VCaP (cell line): ENCODE results near the gene MRPL20.

ENCODE experiments used
- H3K27ac ChIP-seq: fragments of 450-650 bp; 2 replicates; pipeline ENCODE4 v1.5.1; 2017
- TF ChIP-seq, protein P1 (sequence below): fragments of 450-650 bp; conservative IDR thresholded peaks from 2 replicates; pipeline ENCODE4 v1.5.1; 2017; ENCODE audit warnings: mild to moderate bottlenecking, moderate library complexity

MRPL20 gene

DNA sequence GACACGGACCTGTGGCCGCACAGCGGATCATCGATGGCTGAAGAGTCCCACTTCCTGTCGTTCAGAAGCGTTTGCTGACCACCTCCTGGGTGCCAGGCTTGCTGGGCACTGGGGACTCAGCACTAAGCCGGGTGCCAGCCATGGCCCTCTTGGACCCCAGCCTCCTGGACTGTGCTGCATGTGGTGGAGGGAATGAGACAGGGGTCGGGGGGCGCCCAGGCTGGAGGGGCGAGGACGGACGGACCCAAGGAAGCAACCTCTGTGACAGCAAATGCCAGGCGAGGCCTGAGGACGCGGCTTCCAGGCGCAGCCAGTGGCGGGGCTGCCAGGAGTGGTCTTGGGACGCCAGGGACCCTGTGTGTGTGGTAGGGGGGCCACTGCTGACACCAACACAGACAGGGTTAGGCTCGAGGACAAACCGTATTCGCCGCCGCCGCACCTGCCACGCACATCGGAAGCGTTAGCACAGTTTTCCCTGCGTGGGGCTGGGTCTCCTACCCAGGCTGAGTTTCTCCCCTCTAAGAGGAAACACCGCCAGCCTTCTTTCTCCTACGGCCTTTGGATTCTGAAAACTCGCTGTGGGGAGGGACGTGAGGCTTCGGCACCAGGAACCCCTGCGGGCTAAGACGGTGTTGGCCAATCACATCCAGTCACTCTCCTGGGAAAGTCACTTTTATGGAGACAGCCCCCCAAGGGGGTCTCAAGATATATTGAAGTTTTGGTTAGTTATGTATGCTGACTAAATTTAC is 45.7 kb downstream of the MRPL20 start:
- TF ChIP-seq, protein P1, sequence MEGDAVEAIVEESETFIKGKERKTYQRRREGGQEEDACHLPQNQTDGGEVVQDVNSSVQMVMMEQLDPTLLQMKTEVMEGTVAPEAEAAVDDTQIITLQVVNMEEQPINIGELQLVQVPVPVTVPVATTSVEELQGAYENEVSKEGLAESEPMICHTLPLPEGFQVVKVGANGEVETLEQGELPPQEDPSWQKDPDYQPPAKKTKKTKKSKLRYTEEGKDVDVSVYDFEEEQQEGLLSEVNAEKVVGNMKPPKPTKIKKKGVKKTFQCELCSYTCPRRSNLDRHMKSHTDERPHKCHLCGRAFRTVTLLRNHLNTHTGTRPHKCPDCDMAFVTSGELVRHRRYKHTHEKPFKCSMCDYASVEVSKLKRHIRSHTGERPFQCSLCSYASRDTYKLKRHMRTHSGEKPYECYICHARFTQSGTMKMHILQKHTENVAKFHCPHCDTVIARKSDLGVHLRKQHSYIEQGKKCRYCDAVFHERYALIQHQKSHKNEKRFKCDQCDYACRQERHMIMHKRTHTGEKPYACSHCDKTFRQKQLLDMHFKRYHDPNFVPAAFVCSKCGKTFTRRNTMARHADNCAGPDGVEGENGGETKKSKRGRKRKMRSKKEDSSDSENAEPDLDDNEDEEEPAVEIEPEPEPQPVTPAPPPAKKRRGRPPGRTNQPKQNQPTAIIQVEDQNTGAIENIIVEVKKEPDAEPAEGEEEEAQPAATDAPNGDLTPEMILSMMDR: no peak
- no peak overlapping the region for H3K27ac ChIP-seq

DNA sequence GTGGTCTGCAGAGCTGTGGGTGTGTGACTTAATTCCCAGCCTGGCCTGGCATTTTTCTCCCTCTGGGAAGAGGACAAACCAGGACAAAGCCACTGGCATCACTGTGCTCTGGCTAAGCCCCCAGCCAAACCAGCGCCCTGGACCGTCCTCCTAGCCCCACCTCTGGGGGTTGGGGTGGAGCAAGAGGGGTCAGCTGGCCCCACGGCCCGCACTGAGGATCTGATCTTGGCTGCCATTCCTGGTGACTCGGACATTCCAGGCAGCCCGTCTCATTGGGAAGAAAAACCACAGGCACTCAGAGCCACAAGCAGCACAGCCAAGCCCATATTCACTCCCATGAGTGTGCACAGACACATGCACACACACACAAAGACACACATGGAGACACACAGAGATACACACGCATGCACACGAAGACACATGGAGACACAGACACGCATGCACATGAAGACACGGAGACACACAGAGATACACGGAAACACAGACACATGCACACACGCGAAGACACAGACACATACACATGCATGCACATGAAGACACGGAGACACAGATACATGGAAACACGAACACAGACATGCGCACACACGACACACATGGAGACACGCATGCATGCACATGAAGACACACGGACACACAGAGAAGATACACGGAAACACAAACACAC is 46.5 kb downstream of the MRPL20 start:
- TF ChIP-seq, protein P1: no peak
- no peak overlapping the region for H3K27ac ChIP-seq

DNA sequence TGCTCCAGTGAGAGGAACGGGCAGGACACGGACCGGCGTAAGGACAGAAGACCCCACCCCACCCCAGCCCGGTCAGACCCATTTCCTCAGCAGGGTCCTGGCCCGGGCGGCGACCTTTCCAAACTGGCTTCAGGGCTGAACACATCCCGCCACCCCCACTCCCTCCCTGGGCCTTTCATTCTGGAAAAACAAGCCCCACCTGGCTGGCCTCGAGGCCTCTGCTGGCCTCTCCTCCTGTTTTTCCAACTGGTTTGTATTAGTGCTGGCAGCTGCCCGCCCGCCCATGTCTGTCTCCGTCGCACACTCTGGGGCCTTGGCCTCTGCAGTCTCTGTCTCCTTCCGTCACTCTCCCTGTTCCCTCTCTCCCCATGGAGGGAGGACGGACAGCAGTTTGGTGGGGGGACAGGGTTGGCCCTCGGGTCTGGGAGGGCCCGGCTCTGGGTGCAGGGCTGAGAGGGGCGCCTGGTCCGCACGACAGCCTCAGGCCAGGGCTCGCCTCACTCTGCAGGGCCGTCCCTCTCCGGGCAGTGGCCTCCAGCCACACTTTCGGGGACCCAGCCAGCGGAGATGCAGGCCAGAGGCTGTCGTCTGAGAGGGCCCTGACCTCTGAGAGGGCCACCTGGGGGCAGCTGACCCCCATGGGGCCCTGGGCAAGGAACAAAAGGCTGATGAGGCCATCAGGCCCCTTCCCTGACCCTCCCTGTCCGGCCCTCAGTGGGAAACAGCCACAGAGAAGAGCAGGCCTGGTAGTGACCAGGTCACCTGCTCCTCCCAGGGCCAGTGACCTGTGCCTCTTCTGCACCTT is 47.2 kb downstream of the MRPL20 start:
- H3K27ac ChIP-seq: no peak overlapping the region
- TF ChIP-seq, protein P1: no peak

DNA sequence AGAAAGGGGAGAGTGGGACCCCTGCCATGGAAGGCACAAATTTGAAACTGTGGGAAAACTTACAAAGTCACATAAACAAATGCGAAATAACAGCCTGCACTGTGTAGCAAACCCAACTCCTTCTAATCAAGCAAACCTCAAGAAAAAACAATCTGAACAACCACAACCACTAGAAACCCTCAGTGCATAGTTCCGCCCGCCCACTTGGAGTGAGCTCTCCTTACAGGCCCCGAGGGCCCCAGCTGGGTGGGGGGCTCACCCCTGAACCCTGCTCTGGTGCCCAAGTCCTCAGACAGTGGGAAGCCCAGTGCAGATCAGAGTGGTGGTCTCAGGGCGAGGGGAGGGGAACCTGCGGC is 47.8 kb downstream of the MRPL20 start:
- no peak overlapping the region for H3K27ac ChIP-seq
- TF ChIP-seq, protein P1: no peak

DNA sequence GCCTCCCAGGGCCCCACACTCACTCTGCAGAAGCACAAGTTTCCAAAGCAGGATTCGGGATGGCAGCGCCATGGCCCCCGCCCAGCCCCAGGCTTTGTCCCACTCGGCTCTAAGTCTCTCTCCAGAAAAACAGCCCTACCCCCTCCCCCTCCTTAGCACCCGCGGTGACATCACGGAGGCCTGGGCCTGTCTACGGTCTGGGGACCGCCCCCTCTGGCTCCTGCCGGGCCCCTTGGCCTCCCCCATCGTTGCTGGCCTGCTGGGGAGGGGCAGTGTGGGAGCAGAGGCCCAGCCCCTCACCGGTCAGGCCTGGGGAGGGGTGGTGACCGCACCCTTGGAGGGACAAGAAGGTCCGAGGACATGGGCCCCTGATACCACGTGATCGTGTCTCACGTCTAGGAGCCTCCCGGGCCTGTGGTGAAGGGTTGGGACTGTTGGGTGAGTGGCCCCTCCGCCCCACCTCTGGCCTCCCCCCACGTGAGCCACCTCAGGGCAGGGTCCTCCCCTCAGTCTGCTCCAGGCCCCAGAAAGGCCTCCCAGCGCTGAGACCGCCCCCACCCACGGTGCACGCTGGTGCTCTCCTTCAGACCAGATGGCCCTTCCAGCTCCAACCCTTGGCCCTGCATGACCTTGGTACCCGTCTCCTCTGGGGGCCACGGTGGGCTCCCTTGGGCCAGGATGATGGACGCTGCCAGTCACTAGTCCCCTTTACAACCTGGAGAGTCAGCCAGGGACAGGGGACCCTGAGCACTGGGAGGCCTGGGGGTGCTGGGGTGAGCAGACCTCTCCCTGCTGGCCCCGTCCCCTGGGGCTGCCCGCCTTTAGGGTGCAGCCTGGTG is 48.4 kb downstream of the MRPL20 start, which contains the start of gene MXRA8:
TSS of gene MXRA8 (minus strand) at position 123 of the 839 bp plus-strand sequence. CDS start at position 72, 51 bp downstream.
- TF ChIP-seq, protein P1: no peak
- H3K27ac ChIP-seq: no peak within 1 kb of the TSS

DNA sequence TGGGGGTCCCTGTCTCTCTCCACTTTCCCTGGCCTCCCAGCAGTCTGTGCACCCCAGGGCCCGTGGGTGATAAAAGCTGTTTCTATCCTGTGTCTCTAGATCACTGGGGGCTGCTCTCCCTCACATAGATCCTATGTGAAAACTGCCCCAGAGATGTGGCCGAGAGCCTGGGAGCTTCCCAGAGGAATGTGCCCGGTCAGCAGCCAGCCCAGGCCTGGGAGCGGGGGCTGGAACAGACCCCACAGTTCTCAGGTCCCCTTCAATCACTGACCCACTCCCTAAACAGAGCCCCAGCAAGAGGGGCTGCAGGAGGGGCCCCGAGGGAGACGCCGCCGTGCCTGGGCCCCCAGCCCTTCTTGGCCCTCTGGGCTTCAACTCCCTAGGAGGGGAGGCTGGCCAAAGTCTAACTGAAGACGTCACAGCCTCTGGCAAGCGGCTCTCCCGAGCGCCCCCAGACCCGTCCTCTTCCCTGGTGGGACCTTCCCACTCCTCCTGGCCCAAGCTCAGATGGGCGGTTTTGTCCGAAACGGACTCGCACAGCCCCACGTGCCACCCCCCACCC is 49.1 kb downstream of the MRPL20 start:
- TF ChIP-seq, protein P1: no peak
- H3K27ac ChIP-seq: no peak overlapping the region
